Upper lobe of left lung (tissue), 4 donors: ENCODE data around the gene HACL1.

Experiments
- CTCF ChIP-seq, 6 experiments: fragments of 450-650 bp in 4 of 6; fragments of 200-600 bp in 2 of 6; sonication (generic) in 2 of 6; IDR thresholded peaks; one replicate each; pipeline ENCODE4 v1.5.1; 2016 to 2019; ENCODE audit warnings: antibody characterized with exemption in 6 of 6
- EP300 ChIP-seq, 4 donors: sonication (generic); formaldehyde crosslinking; IDR thresholded peaks; one replicate each; pipeline ENCODE4 v1.5.1; 2017; ENCODE audit warnings: antibody characterized with exemption in 4 of 4, control low read depth in 2 of 4
- POLR2A ChIP-seq, 4 donors: fragments of 450-650 bp; IDR thresholded peaks; one replicate each; pipeline ENCODE4 v1.5.1; 2016 to 2017; ENCODE audit warnings: antibody characterized with exemption in 4 of 4, mild to moderate bottlenecking in 2 of 4

GRCh38 chr3:15629860-15630597 lies 28.7 kb upstream of the HACL1 start:
- TF ChIP-seq CTCF (IDR thresholded peaks at IDR 0.05) (peak; percentile 66 to 86 (median 76)), EP300 (IDR thresholded peaks at IDR 0.05) (no peak), POLR2A (IDR thresholded peaks at IDR 0.05) (no peak)
